Uterus (tissue), 4 donors: ENCODE data around the gene GPR183. TPM values are rescaled to one million over a fixed set of nuclear protein-coding genes. Genes with fewer than 3 reads are reported as not detected.

Experiments
- DNase-seq, 2 donors: peaks; one replicate each; pipeline ENCODE4 v3.0.0-alpha.2; 2019 to 2020
- H3K27ac ChIP-seq, 2 donors: fragments of 200-600 bp; sonication (generic); 1 replicate in 1 of 2; 2 replicates in 1 of 2; pipeline ENCODE4 v1.5.1; 2016 to 2018
- H3K27me3 ChIP-seq, 2 donors: fragments of 200-600 bp; sonication (generic); one replicate each; pipeline ENCODE4 v1.5.1; 2018 to 2019; ENCODE audit warnings: control low read depth in 1 of 2
- H3K36me3 ChIP-seq, 2 donors: fragments of 200-600 bp; sonication (generic); one replicate each; pipeline ENCODE4 v1.5.1; 2019; ENCODE audit warnings: control low read depth in 1 of 2
- H3K4me1 ChIP-seq, 2 donors: fragments of 200-600 bp; sonication (generic); one replicate each; pipeline ENCODE4 v1.5.1; 2018 to 2019; ENCODE audit warnings: control low read depth in 1 of 2
- H3K4me3 ChIP-seq, 2 donors: fragments of 200-600 bp; sonication (generic); 1 replicate in 1 of 2; 2 replicates in 1 of 2; pipeline ENCODE4 v1.5.1; 2018 to 2019; ENCODE audit warnings: mild to moderate bottlenecking in 1 of 2
- H3K9me3 ChIP-seq, 2 donors: fragments of 200-600 bp; sonication (generic); one replicate each; pipeline ENCODE4 v1.5.1; 2019; ENCODE audit warnings: control low read depth in 1 of 2
- CTCF ChIP-seq, 4 experiments: fragments of 200-600 bp in 2 of 4; fragments of 450-650 bp in 2 of 4; sonication (generic) in 2 of 4; IDR thresholded peaks; one replicate each; pipeline ENCODE4 v1.5.1; 2016 to 2019; ENCODE audit warnings: antibody characterized with exemption in 4 of 4, mild to moderate bottlenecking in 2 of 4, moderate library complexity in 1 of 4
- POLR2A ChIP-seq, 2 donors: fragments of 450-650 bp; IDR thresholded peaks; one replicate each; pipeline ENCODE4 v1.6.1; 2016; ENCODE audit warnings: antibody characterized with exemption in 2 of 2, mild to moderate bottlenecking in 1 of 2, moderate library complexity in 1 of 2
- intact Hi-C: fragments of 100-400 bp; cut with DNase I; formaldehyde crosslinking; loops from one replicate; pipeline ENCODE4 v1.15.1; 2023; ENCODE audit warnings: low total_unique reads
- total RNA-seq, 4 donors: library from RNA; depleted of rRNA in 3 of 4; stranded (reverse); fragments of >200 nt in 3 of 4; gene quantifications; one replicate each; pipeline versions ENCODE4 v1.1.0 to v1.2.4, GENCODE V29; 2014 to 2023
- donor health status: DM: yes; HTN: yes; CAD: no.

GPR183 gene
- total RNA-seq, 4 donors from 2014 or later, result 2.0 to 10.8 (median 3.8) TPM

GRCh38 chr13:99353836-99354235 lies 46.6 kb upstream of the GPR183 start:
- Histone ChIP-seq H3K36me3 (no peaks in the 10 kb centered on the region), H3K4me3 (no peak overlapping the region), H3K27ac (no peak overlapping the region), H3K4me1 (no peaks in the 10 kb centered on the region), H3K27me3 (no peaks in the 10 kb centered on the region), H3K9me3 (no peaks in the 10 kb centered on the region)
- TF ChIP-seq CTCF (IDR thresholded peaks at IDR 0.05), result no peak
- no peak for TF ChIP-seq POLR2A (IDR thresholded peaks at IDR 0.05)
- DNase-seq, result no peak
- intact Hi-C loops, result no loop called here

- H3K4me1 ChIP-seq, result no peaks in the 10 kb centered on the region
- no peak overlapping the region for H3K4me3 ChIP-seq
- TF ChIP-seq CTCF (IDR thresholded peaks at IDR 0.05) (no peak), POLR2A (IDR thresholded peaks at IDR 0.05) (no peak)
- intact Hi-C loops, result no loop called here
- no peak overlapping the region for H3K27ac ChIP-seq
- no peaks in the 10 kb centered on the region for H3K36me3 ChIP-seq
- DNase-seq, result no peak
- no peaks in the 10 kb centered on the region for H3K9me3 ChIP-seq
- H3K27me3 ChIP-seq, result no peaks in the 10 kb centered on the region
Observed at GRCh38 chr13:99353246-99353600, 46.0 kb upstream of the GPR183 start.

GRCh38 chr13:99352351-99353245 lies 45.4 kb upstream of the GPR183 start:
- Histone ChIP-seq H3K4me3 (no peak overlapping the region), H3K9me3 (no peaks in the 10 kb centered on the region), H3K4me1 (no peaks in the 10 kb centered on the region), H3K27me3 (no peaks in the 10 kb centered on the region), H3K27ac (no peak overlapping the region), H3K36me3 (no peaks in the 10 kb centered on the region)
- TF ChIP-seq CTCF (IDR thresholded peaks at IDR 0.05) (no peak), POLR2A (IDR thresholded peaks at IDR 0.05) (no peak)
- intact Hi-C loops, result no loop called here
- no peak for DNase-seq

- intact Hi-C loops, result no loop called here
- no peak for DNase-seq
- Histone ChIP-seq H3K27me3 (no peaks in the 10 kb centered on the region), H3K27ac (no peak overlapping the region), H3K4me1 (no peaks in the 10 kb centered on the region), H3K9me3 (no peaks in the 10 kb centered on the region), H3K36me3 (no peaks in the 10 kb centered on the region), H3K4me3 (no peak overlapping the region)
- no peak for TF ChIP-seq CTCF (IDR thresholded peaks at IDR 0.05)
- TF ChIP-seq POLR2A (IDR thresholded peaks at IDR 0.05), result no peak
Observed at GRCh38 chr13:99351772-99352171, 44.6 kb upstream of the GPR183 start.

GRCh38 chr13:99350191-99350590 lies 43.0 kb upstream of the GPR183 start:
- no peaks in the 10 kb centered on the region for H3K36me3 ChIP-seq
- H3K27ac ChIP-seq, result no peak overlapping the region
- H3K27me3 ChIP-seq, result no peaks in the 10 kb centered on the region
- H3K4me3 ChIP-seq, result no peak overlapping the region
- H3K4me1 ChIP-seq, result no peaks in the 10 kb centered on the region
- TF ChIP-seq POLR2A (IDR thresholded peaks at IDR 0.05) (no peak), CTCF (IDR thresholded peaks at IDR 0.05) (no peak)
- H3K9me3 ChIP-seq, result no peaks in the 10 kb centered on the region
- intact Hi-C loops, result no loop called here
- no peak for DNase-seq
